Neural progenitor cell (in vitro differentiated cells): ENCODE data around the gene MDH1. TPM values are rescaled to one million over a fixed set of nuclear protein-coding genes. Genes with fewer than 3 reads are reported as not detected.

Source experiments
- DNase-seq: peaks from one replicate; pipeline ENCODE4 v3.0.0-alpha.2; 2016; ENCODE audit warnings: low spot score
- H2AFZ ChIP-seq: fragments of 200-600 bp; sonication (generic); replicated peaks from 2 replicates; pipeline ENCODE4 v1.6.1; 2016; ENCODE audit warnings: antibody characterized with exemption
- H3F3A ChIP-seq: fragments of 200-600 bp; sonication (generic); 2 replicates; pipeline ENCODE4 v1.6.1; 2016; ENCODE audit warnings: antibody characterized with exemption, low read depth
- H3K27ac ChIP-seq: fragments of 200-600 bp; sonication (generic); 2 replicates; pipeline ENCODE4 v1.5.1; 2016; ENCODE audit warnings: mild to moderate bottlenecking
- H3K27me3 ChIP-seq: fragments of 200-600 bp; sonication (generic); 2 replicates; pipeline ENCODE4 v1.6.1; 2016; ENCODE audit warnings: mild to moderate bottlenecking, moderate library complexity
- H3K36me3 ChIP-seq: fragments of 200-600 bp; sonication (generic); 2 replicates; pipeline ENCODE4 v1.5.1; 2016
- H3K4me1 ChIP-seq: fragments of 200-600 bp; sonication (generic); 2 replicates; pipeline ENCODE4 v1.6.1; 2016; ENCODE audit warnings: mixed run types
- H3K4me2 ChIP-seq: fragments of 200-600 bp; sonication (generic); 2 replicates; pipeline ENCODE4 v1.6.1; 2016
- H3K4me3 ChIP-seq: fragments of 200-600 bp; sonication (generic); 2 replicates; pipeline ENCODE4 v1.5.1; 2016
- H3K79me2 ChIP-seq: fragments of 200-600 bp; sonication (generic); 2 replicates; pipeline ENCODE4 v1.6.1; 2016; ENCODE audit warnings: low read depth
- H3K9ac ChIP-seq: fragments of 200-600 bp; sonication (generic); 2 replicates; pipeline ENCODE4 v1.6.1; 2016
- H3K9me3 ChIP-seq: fragments of 200-600 bp; sonication (generic); 2 replicates; pipeline ENCODE4 v1.5.1; 2016; ENCODE audit warnings: low read depth
- H4K20me1 ChIP-seq: fragments of 200-600 bp; sonication (generic); 2 replicates; pipeline ENCODE4 v1.6.1; 2016; ENCODE audit warnings: low read depth
- H3K27ac Mint-ChIP-seq: 3 replicates; pipeline ENCODE4 v1.8.0; 2021; ENCODE audit warnings: mixed read lengths
- H3K27me3 Mint-ChIP-seq: 2 replicates; pipeline ENCODE4 v1.8.0; 2022; ENCODE audit warnings: low read depth, mild to moderate bottlenecking, inconsistent platforms, moderate library complexity, mixed read lengths; ENCODE audit not compliant: insufficient read depth
- H3K36me3 Mint-ChIP-seq: 3 replicates; pipeline ENCODE4 v1.8.0; 2021; ENCODE audit warnings: mixed read lengths
- H3K4me1 Mint-ChIP-seq: 3 replicates; pipeline ENCODE4 v1.8.0; 2021; ENCODE audit warnings: mixed read lengths
- H3K4me3 Mint-ChIP-seq: 3 replicates; pipeline ENCODE4 v1.8.0; 2021; ENCODE audit warnings: mild to moderate bottlenecking, moderate library complexity, mixed read lengths
- H3K9me3 Mint-ChIP-seq: 3 replicates; pipeline ENCODE4 v1.8.0; 2020; ENCODE audit warnings: mixed read lengths
- EZH2 ChIP-seq: fragments of 200-600 bp; sonication (generic); IDR thresholded peaks from 2 replicates; pipeline ENCODE4 v1.6.1; 2017; ENCODE audit warnings: antibody characterized with exemption, mild to moderate bottlenecking, moderate library complexity
- EZH2phosphoT487 ChIP-seq: fragments of 200-600 bp; sonication (generic); IDR thresholded peaks from 2 replicates; pipeline ENCODE4 v1.6.1; 2017; ENCODE audit warnings: antibody characterized with exemption
- total RNA-seq: library from RNA; depleted of rRNA; stranded (reverse); fragments of >200 nt; gene quantifications from 2 replicates; pipeline ENCODE4 v1.2.3, GENCODE V29; 2015; ENCODE audit warnings: low replicate concordance
- TF ChIP-seq, protein P1 (sequence below): fragments of 200-600 bp; sonication (generic); IDR thresholded peaks from 2 replicates; pipeline ENCODE4 v1.5.1; 2017; ENCODE audit warnings: antibody characterized with exemption, mild to moderate bottlenecking

MDH1 gene
- total RNA-seq, 1 donor from 2014 or later = 323 TPM

DNA sequence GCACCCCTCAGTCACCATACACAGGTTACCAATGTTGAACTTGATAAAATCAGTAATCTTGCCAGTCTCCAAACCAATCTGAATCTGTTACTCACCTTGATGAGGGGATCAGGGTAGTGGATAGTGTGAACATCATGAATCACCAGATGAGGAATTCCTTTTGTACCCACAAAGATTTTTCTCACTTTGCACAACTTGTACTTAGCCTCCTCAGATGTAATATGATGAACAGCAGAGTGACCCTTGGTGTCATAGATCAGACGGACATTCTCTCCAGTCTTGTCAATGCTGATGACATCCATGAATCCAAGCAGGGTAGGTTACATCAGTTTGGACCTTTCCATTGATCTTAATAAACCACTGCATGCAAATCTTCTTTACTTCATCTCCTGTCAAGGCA lies 54.7 kb downstream of the MDH1 start:
- peaks cover 1% of the 10 kb centered on the region for H3K36me3 Mint-ChIP-seq

DNA sequence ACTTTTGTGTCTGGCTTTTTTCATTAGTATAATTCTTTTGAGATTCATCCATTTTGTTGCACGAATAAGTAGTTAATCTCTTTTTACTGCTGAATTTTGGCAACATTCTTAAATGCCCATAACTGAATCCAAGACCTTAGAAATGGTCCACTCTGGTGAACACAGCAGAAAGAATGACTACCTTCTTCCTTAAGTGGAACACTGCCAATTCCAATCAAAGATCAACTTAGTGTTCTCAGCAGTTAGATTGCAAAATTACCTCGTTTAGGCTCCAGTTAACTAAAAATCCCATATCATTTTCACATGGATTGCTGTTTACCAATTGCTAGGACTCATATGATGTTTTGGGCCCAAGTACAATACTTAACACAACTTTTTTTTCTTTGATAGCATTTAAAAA lies 59.9 kb downstream of the MDH1 start:
- no peak overlapping the region for H3K4me2 ChIP-seq
- H3K4me1 Mint-ChIP-seq = no peaks in the 10 kb centered on the region
- H3K4me3 Mint-ChIP-seq = no peak overlapping the region
- H3K36me3 ChIP-seq = no peaks in the 10 kb centered on the region
- H3K9me3 ChIP-seq = no peaks in the 10 kb centered on the region
- no peaks in the 10 kb centered on the region for H3K27me3 ChIP-seq
- no peak for DNase-seq
- no peak overlapping the region for H2AFZ ChIP-seq
- no peak overlapping the region for H3K4me3 ChIP-seq
- H3K79me2 ChIP-seq = no peaks in the 10 kb centered on the region
- H3K36me3 Mint-ChIP-seq = no peaks in the 10 kb centered on the region
- no peak overlapping the region for H3K27ac ChIP-seq
- no peaks in the 10 kb centered on the region for H3K9me3 Mint-ChIP-seq
- no peaks in the 10 kb centered on the region for H3K27me3 Mint-ChIP-seq
- no peak overlapping the region for H3K9ac ChIP-seq
- no peaks in the 10 kb centered on the region for H3K4me1 ChIP-seq
- H3K27ac Mint-ChIP-seq = no peak overlapping the region
- no peaks in the 10 kb centered on the region for H3F3A ChIP-seq
- no peaks in the 10 kb centered on the region for H4K20me1 ChIP-seq
- TF ChIP-seq EZH2 (no peak), EZH2phosphoT487 (no peak)
- TF ChIP-seq, protein P1, sequence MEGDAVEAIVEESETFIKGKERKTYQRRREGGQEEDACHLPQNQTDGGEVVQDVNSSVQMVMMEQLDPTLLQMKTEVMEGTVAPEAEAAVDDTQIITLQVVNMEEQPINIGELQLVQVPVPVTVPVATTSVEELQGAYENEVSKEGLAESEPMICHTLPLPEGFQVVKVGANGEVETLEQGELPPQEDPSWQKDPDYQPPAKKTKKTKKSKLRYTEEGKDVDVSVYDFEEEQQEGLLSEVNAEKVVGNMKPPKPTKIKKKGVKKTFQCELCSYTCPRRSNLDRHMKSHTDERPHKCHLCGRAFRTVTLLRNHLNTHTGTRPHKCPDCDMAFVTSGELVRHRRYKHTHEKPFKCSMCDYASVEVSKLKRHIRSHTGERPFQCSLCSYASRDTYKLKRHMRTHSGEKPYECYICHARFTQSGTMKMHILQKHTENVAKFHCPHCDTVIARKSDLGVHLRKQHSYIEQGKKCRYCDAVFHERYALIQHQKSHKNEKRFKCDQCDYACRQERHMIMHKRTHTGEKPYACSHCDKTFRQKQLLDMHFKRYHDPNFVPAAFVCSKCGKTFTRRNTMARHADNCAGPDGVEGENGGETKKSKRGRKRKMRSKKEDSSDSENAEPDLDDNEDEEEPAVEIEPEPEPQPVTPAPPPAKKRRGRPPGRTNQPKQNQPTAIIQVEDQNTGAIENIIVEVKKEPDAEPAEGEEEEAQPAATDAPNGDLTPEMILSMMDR = no peak

More for the DNA sequence above, 54.7 kb downstream of the MDH1 start:
- Histone ChIP-seq H2AFZ (no peak overlapping the region), H3K79me2 (no peaks in the 10 kb centered on the region), H3K4me2 (no peak overlapping the region), H3K9ac (no peak overlapping the region), H3K9me3 (no peaks in the 10 kb centered on the region), H3K4me3 (no peak overlapping the region), H3K36me3 (no peaks in the 10 kb centered on the region), H3K27me3 (no peaks in the 10 kb centered on the region), H3K4me1 (no peaks in the 10 kb centered on the region), H4K20me1 (no peaks in the 10 kb centered on the region), H3K27ac (no peak overlapping the region), H3F3A (no peaks in the 10 kb centered on the region)
- peaks cover 3% of the 10 kb centered on the region for H3K27me3 Mint-ChIP-seq
- peaks cover 12% of the 10 kb centered on the region for H3K4me1 Mint-ChIP-seq
- TF ChIP-seq, protein P1 = no peak
- no peak for TF ChIP-seq EZH2
- H3K9me3 Mint-ChIP-seq = no peaks in the 10 kb centered on the region
- no peak overlapping the region for H3K4me3 Mint-ChIP-seq
- H3K27ac Mint-ChIP-seq = no peak overlapping the region
- DNase-seq = no peak

DNA sequence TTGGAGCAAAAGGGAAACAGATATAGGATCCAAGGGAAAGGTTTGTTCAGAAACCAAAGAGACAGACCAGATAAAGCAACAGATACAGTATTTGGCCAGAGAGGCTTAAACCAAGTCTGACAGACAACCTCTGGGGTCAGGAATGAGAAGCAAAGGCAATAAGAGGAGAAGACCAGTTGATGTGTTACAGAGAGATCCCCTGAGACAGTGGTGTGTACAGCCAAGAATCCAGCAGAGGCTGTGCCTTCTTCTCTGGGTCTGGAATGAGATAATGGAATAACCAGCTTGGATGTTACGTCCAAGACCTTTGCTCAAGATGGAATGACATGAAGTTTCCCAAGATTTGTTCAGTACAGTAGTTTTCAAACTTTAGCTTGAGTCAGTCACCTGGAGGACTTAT lies 61.1 kb downstream of the MDH1 start:
- Mint-ChIP-seq H3K27me3 (no peaks in the 10 kb centered on the region), H3K9me3 (no peaks in the 10 kb centered on the region), H3K36me3 (no peaks in the 10 kb centered on the region), H3K4me3 (no peak overlapping the region), H3K27ac (no peak overlapping the region), H3K4me1 (no peaks in the 10 kb centered on the region)
- H3F3A ChIP-seq = no peaks in the 10 kb centered on the region
- TF ChIP-seq EZH2 (no peak), EZH2phosphoT487 (no peak)
- no peaks in the 10 kb centered on the region for H3K36me3 ChIP-seq
- no peaks in the 10 kb centered on the region for H3K9me3 ChIP-seq
- no peak overlapping the region for H3K4me2 ChIP-seq
- DNase-seq = no peak
- H3K79me2 ChIP-seq = no peaks in the 10 kb centered on the region
- no peaks in the 10 kb centered on the region for H3K4me1 ChIP-seq
- H2AFZ ChIP-seq = no peak overlapping the region
- no peak overlapping the region for H3K4me3 ChIP-seq
- no peaks in the 10 kb centered on the region for H3K27me3 ChIP-seq
- H3K9ac ChIP-seq = no peak overlapping the region
- no peaks in the 10 kb centered on the region for H4K20me1 ChIP-seq
- H3K27ac ChIP-seq = no peak overlapping the region

DNA sequence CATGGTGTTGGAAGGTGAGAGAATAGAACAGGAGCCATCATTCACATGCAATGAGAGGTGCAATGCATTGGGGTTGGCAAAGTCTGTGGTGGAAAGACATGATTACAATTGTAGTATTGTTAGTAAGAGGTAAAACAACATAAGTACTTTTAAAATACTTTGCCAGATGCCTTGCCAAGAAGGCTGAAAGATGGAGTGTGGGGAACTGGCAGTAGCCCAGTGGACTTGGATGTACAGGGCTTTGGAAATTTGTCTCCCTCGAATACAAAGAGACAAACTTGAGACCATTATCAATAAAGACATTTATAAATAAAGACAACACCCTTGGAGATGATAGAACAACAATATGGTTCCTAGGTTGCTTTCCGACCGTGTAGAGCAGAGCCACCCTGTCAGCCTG lies 62.0 kb downstream of the MDH1 start:
- no peaks in the 10 kb centered on the region for H3K4me1 ChIP-seq
- H3K4me3 ChIP-seq = no peak overlapping the region
- no peaks in the 10 kb centered on the region for H3K36me3 ChIP-seq
- Mint-ChIP-seq H3K27me3 (no peaks in the 10 kb centered on the region), H3K36me3 (no peaks in the 10 kb centered on the region), H3K4me1 (no peaks in the 10 kb centered on the region), H3K27ac (no peak overlapping the region), H3K9me3 (no peaks in the 10 kb centered on the region), H3K4me3 (no peak overlapping the region)
- H4K20me1 ChIP-seq = no peaks in the 10 kb centered on the region
- no peak overlapping the region for H3K9ac ChIP-seq
- no peaks in the 10 kb centered on the region for H3K79me2 ChIP-seq
- H3K4me2 ChIP-seq = no peak overlapping the region
- H3F3A ChIP-seq = no peaks in the 10 kb centered on the region
- DNase-seq = no peak
- no peak overlapping the region for H3K27ac ChIP-seq
- H2AFZ ChIP-seq = no peak overlapping the region
- TF ChIP-seq, protein P1 = no peak
- TF ChIP-seq EZH2phosphoT487 (no peak), EZH2 (no peak)
- H3K27me3 ChIP-seq = no peaks in the 10 kb centered on the region
- H3K9me3 ChIP-seq = no peaks in the 10 kb centered on the region
